ENCODE data around the gene TP63.

DNA sequence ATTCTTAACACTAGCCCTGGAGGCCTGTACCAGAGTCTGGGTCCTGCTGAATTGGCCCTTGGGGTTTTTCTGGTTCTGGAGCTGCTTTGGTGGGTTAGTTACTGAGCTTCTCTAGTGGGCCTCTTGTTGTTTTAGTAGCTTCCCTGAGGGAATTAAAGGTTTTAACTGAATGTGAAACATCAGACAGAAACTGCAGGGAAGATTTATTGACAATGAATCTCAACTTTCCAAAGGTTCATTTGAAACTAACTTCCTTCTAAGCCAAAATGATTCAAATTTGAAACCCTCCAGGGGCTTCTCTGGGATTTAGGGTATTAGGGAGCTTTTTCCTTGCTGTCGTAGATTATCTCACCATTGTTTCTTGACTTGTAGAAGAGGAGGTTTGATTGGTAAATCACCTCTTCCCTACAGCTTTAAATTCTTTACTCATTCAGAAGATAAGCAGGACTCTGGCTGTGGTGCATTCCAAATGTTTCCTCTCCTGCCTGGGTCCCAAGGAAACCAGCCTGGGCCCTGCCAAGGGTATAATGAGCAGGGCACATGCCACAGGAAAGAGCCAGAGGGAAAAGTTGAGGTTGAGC is 71.0 kb downstream of the TP63 start:
- TF ChIP-seq, protein P1, sequence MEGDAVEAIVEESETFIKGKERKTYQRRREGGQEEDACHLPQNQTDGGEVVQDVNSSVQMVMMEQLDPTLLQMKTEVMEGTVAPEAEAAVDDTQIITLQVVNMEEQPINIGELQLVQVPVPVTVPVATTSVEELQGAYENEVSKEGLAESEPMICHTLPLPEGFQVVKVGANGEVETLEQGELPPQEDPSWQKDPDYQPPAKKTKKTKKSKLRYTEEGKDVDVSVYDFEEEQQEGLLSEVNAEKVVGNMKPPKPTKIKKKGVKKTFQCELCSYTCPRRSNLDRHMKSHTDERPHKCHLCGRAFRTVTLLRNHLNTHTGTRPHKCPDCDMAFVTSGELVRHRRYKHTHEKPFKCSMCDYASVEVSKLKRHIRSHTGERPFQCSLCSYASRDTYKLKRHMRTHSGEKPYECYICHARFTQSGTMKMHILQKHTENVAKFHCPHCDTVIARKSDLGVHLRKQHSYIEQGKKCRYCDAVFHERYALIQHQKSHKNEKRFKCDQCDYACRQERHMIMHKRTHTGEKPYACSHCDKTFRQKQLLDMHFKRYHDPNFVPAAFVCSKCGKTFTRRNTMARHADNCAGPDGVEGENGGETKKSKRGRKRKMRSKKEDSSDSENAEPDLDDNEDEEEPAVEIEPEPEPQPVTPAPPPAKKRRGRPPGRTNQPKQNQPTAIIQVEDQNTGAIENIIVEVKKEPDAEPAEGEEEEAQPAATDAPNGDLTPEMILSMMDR (IDR thresholded peaks at IDR 0.05; ENCODE audit: poor library complexity, severe bottlenecking) = no peak
- TF ChIP-seq EZH2 (IDR thresholded peaks at IDR 0.05; ENCODE audit: borderline replicate concordance, insufficient read depth, low read length, poor library complexity, severe bottlenecking) (no peak), TAF1 (IDR thresholded peaks at IDR 0.05; ENCODE audit: low read depth) (no peak), SMC3 (conservative IDR thresholded peaks at IDR 0.05; ENCODE audit: poor library complexity) (no peak), POLR2AphosphoS5 (IDR thresholded peaks at IDR 0.05) (no peak), EP300 (conservative IDR thresholded peaks at IDR 0.05; ENCODE audit: poor library complexity, severe bottlenecking) (no peak), MXI1 (conservative IDR thresholded peaks at IDR 0.05; ENCODE audit: poor library complexity, severe bottlenecking) (no peak), RAD21 (conservative IDR thresholded peaks at IDR 0.05) (no peak)
- TF ChIP-seq, protein P2, sequence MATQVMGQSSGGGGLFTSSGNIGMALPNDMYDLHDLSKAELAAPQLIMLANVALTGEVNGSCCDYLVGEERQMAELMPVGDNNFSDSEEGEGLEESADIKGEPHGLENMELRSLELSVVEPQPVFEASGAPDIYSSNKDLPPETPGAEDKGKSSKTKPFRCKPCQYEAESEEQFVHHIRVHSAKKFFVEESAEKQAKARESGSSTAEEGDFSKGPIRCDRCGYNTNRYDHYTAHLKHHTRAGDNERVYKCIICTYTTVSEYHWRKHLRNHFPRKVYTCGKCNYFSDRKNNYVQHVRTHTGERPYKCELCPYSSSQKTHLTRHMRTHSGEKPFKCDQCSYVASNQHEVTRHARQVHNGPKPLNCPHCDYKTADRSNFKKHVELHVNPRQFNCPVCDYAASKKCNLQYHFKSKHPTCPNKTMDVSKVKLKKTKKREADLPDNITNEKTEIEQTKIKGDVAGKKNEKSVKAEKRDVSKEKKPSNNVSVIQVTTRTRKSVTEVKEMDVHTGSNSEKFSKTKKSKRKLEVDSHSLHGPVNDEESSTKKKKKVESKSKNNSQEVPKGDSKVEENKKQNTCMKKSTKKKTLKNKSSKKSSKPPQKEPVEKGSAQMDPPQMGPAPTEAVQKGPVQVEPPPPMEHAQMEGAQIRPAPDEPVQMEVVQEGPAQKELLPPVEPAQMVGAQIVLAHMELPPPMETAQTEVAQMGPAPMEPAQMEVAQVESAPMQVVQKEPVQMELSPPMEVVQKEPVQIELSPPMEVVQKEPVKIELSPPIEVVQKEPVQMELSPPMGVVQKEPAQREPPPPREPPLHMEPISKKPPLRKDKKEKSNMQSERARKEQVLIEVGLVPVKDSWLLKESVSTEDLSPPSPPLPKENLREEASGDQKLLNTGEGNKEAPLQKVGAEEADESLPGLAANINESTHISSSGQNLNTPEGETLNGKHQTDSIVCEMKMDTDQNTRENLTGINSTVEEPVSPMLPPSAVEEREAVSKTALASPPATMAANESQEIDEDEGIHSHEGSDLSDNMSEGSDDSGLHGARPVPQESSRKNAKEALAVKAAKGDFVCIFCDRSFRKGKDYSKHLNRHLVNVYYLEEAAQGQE (IDR thresholded peaks at IDR 0.05; ENCODE audit: borderline replicate concordance) = no peak
